ENCODE results near the gene HMCN2. TPM values are rescaled to one million over a fixed set of nuclear protein-coding genes. Genes with fewer than 3 reads are reported as not detected.

The HMCN2 gene
- total and polyA plus RNA-seq, 2 of the 4 experiments (the other 2 are of a cell fraction), result 0.02 TPM; not detected in 1

- Histone ChIP-seq H3K4me1 (ENCODE audit: control insufficient read depth, insufficient read depth, low read length) (peaks cover 6% of the 10 kb centered on the region), H3K9ac (ENCODE audit: low read depth, low read length) (no peak overlapping the region), H2BK120ac (ENCODE audit: low read depth, low read length) (no peak overlapping the region), H2AK9ac (replicated peaks; ENCODE audit: low read depth, low read length, poor library complexity) (peak overlapping the region; percentile 30), H3K56ac (ENCODE audit: extremely low read depth, insufficient read depth, low read length) (no peak overlapping the region), H3K27me3 (ENCODE audit: control insufficient read depth, insufficient read depth, low read length) (no peaks in the 10 kb centered on the region), H2AFZ (replicated peaks; ENCODE audit: low read length, poor library complexity) (peak overlapping the region; percentile 80), H4K91ac (ENCODE audit: insufficient read depth, low read depth, low read length) (peak overlapping the region; percentile 72; the same call in 1 of the 2 replicates), H3K9me1 (ENCODE audit: insufficient read depth, low read length) (peaks cover 14% of the 10 kb centered on the region), H2BK15ac (ENCODE audit: low read depth, low read length) (no peak overlapping the region), H3K4ac (ENCODE audit: low read depth, low read length) (peak overlapping the region; percentile 55; the same call in 1 of the 2 replicates), H3K9me3 (ENCODE audit: control insufficient read depth, insufficient read depth, low read length) (no peaks in the 10 kb centered on the region), H3K79me1 (ENCODE audit: low read depth in 1 of 2, low read length in 2 of 2) (peaks cover 0 to 12% of the 10 kb centered on the region in 2 experiments; a peak in 2 of 4 replicates), H2AK5ac (ENCODE audit: low read depth, low read length) (no peak overlapping the region), H3K36me3 (ENCODE audit: control insufficient read depth, insufficient read depth, low read length) (no peaks in the 10 kb centered on the region), H3K18ac (ENCODE audit: low read depth, low read length) (no peak overlapping the region; the same call in 1 of the 2 replicates), H2BK5ac (ENCODE audit: low read depth, low read length, poor library complexity, severe bottlenecking) (no peak overlapping the region), H3K23ac (ENCODE audit: low read depth, low read length) (no peak overlapping the region), H4K5ac (ENCODE audit: low read depth, low read length) (peak overlapping the region; percentile 94), H3K27ac (ENCODE audit: insufficient read depth, low read length) (no peak overlapping the region), H4K8ac (ENCODE audit: low read depth in 2 of 2, low read length in 2 of 2) (peak overlapping the region; percentile 35 to 98), H4K20me1 (ENCODE audit: insufficient read depth, low read length) (0 out of 2 replicates have a peak, but pooled peaks cover 7% of the 10 kb centered on the region), H2BK20ac (ENCODE audit: low read depth, low read length) (no peak overlapping the region), H3K4me3 (ENCODE audit: insufficient read depth, low read depth, low read length) (no peak overlapping the region), H3K4me2 (ENCODE audit: low read depth, low read length) (no peak overlapping the region), H3K14ac (replicated peaks; ENCODE audit: low read depth, low read length) (peak overlapping the region; percentile 14; the same call in 1 of the 2 replicates)
- dilution Hi-C loops (cut with HindIII; ENCODE audit: low sequenced_read_pairs, unreplicated experiment), result loop anchor here (25.0 kb wide), 1 partner anchor 128 kb away; no protein-coding TSS in a partner anchor
- POLR2A ChIA-PET (ENCODE audit: unreplicated experiment), result interaction anchor here (0.5 kb wide), 1 partner anchor 116 kb away, joined by 6 read pairs; no protein-coding TSS in a partner anchor
- intact Hi-C loops (cut with micrococcal nuclease), result loop anchor here (10.0 kb wide), 1 partner anchor 444 kb away; no protein-coding TSS in a partner anchor
- 75% methylated on average over 2 of the region's 5 CpGs; no CpG with 5 or more reads in 1 of the 2 experiments for WGBS, 2 experiments (ENCODE audit: extremely low coverage in 2 of 2, insufficient read length in 1 of 2)
- BruUV-seq (replicated peaks), result no TSS peak
- DNase-seq, result peak; percentile 71
- TF ChIP-seq CTCF (conservative IDR thresholded peaks at IDR 0.05; ENCODE audit: low read depth, low read length), result no peak
- TF ChIP-seq, protein P1, sequence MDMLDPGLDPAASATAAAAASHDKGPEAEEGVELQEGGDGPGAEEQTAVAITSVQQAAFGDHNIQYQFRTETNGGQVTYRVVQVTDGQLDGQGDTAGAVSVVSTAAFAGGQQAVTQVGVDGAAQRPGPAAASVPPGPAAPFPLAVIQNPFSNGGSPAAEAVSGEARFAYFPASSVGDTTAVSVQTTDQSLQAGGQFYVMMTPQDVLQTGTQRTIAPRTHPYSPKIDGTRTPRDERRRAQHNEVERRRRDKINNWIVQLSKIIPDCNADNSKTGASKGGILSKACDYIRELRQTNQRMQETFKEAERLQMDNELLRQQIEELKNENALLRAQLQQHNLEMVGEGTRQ (IDR thresholded peaks at IDR 0.05; ENCODE audit: low read depth, low read length), result peak; percentile 98
- CTCF ChIA-PET, result interaction anchor here (0.6 kb wide), 1 partner anchor 102 kb away, joined by 3 read pairs; no protein-coding TSS in a partner anchor
- ATAC-seq (ENCODE audit: low read depth), result peak; percentile 78
- in situ Hi-C loops (cut with MboI; ENCODE audit: low sequenced_read_pairs), result loop anchor here (25.0 kb wide), 1 partner anchor 128 kb away; no protein-coding TSS in a partner anchor
Observed at GRCh38 chr9:130240410-130241197, 25.0 kb upstream of the HMCN2 start.
